ENCODE results near the gene SMC1B. TPM values are rescaled to one million over a fixed set of nuclear protein-coding genes. Genes with fewer than 3 reads are reported as not detected.

Gene SMC1B
- total RNA-seq, 1 donor from 2014 or later, result not detected

GRCh38 chr22:45306139-45306538 lies 107.3 kb downstream of the SMC1B start:
- Histone ChIP-seq H3K27ac (replicated peaks) (no peak overlapping the region), H3K27me3 (ENCODE audit: low read depth) (no peaks in the 10 kb centered on the region), H3K36me3 (no peaks in the 10 kb centered on the region), H3K9me3 (replicated peaks) (no peaks in the 10 kb centered on the region), H3K4me3 (no peak overlapping the region), H3K4me1 (peaks cover 20% of the 10 kb centered on the region)
- no peak for TF ChIP-seq CTCF (IDR thresholded peaks at IDR 0.05; ENCODE audit: borderline replicate concordance)
- no peak for DNase-seq
- intact Hi-C loops (cut with micrococcal nuclease), result no loop called here

- H3K4me1 ChIP-seq, result peaks cover 15% of the 10 kb centered on the region
- H3K36me3 ChIP-seq, result no peaks in the 10 kb centered on the region
- no peak for TF ChIP-seq CTCF (IDR thresholded peaks at IDR 0.05; ENCODE audit: borderline replicate concordance)
- intact Hi-C loops (cut with micrococcal nuclease), result no loop called here
- H3K4me3 ChIP-seq, result no peak overlapping the region
- H3K27me3 ChIP-seq (ENCODE audit: low read depth), result no peaks in the 10 kb centered on the region
- H3K9me3 ChIP-seq (replicated peaks), result no peaks in the 10 kb centered on the region
- H3K27ac ChIP-seq (replicated peaks), result no peak overlapping the region
- DNase-seq, result no peak
Observed at GRCh38 chr22:45305456-45306075, 107.8 kb downstream of the SMC1B start.

- Histone ChIP-seq H3K4me3 (no peak overlapping the region), H3K9me3 (replicated peaks) (no peaks in the 10 kb centered on the region), H3K27ac (replicated peaks) (no peak overlapping the region), H3K27me3 (ENCODE audit: low read depth) (no peaks in the 10 kb centered on the region), H3K4me1 (peaks cover 9% of the 10 kb centered on the region), H3K36me3 (no peaks in the 10 kb centered on the region)
- intact Hi-C loops (cut with micrococcal nuclease), result no loop called here
- DNase-seq, result no peak
- TF ChIP-seq CTCF (IDR thresholded peaks at IDR 0.05; ENCODE audit: borderline replicate concordance), result no peak
Observed at GRCh38 chr22:45304971-45305370, 108.4 kb downstream of the SMC1B start.

GRCh38 chr22:45303181-45303580 lies 110.2 kb downstream of the SMC1B start:
- Histone ChIP-seq H3K4me3 (no peak overlapping the region), H3K27me3 (ENCODE audit: low read depth) (no peaks in the 10 kb centered on the region), H3K4me1 (no peaks in the 10 kb centered on the region), H3K36me3 (no peaks in the 10 kb centered on the region), H3K9me3 (replicated peaks) (no peaks in the 10 kb centered on the region), H3K27ac (replicated peaks) (no peak overlapping the region)
- no peak for DNase-seq
- intact Hi-C loops (cut with micrococcal nuclease), result no loop called here
- TF ChIP-seq CTCF (IDR thresholded peaks at IDR 0.05; ENCODE audit: borderline replicate concordance), result no peak

- H3K27ac ChIP-seq (replicated peaks), result no peak overlapping the region
- no peaks in the 10 kb centered on the region for H3K27me3 ChIP-seq (ENCODE audit: low read depth)
- no peak for TF ChIP-seq CTCF (IDR thresholded peaks at IDR 0.05; ENCODE audit: borderline replicate concordance)
- no peak for DNase-seq
- intact Hi-C loops (cut with micrococcal nuclease), result no loop called here
- H3K4me1 ChIP-seq, result no peaks in the 10 kb centered on the region
- H3K9me3 ChIP-seq (replicated peaks), result no peaks in the 10 kb centered on the region
- H3K4me3 ChIP-seq, result no peak overlapping the region
- no peaks in the 10 kb centered on the region for H3K36me3 ChIP-seq
Observed at GRCh38 chr22:45302751-45303150, 110.6 kb downstream of the SMC1B start.
